SK-N-SH treated with all-trans-retinoic acid at 6 μM for 48 hours (cell line): ENCODE results near the gene STEAP2.

Experiments
- ESRRG ChIP-seq: fragments of 250-450 bp; sonication (Bioruptor Pico); IDR thresholded peaks from 2 replicates; pipeline ENCODE4 v1.6.1; 2021; ENCODE audit warnings: mild to moderate bottlenecking
- TCF4 ChIP-seq: fragments of 250-450 bp; sonication (Bioruptor Pico); IDR thresholded peaks from 2 replicates; pipeline ENCODE4 v1.8.0; 2021; ENCODE audit warnings: mild to moderate bottlenecking, moderate library complexity, borderline replicate concordance
- TOX ChIP-seq: fragments of 250-450 bp; sonication (Bioruptor Pico); IDR thresholded peaks from 2 replicates; pipeline ENCODE4 v1.8.0; 2021; ENCODE audit warnings: mild to moderate bottlenecking, moderate library complexity, borderline replicate concordance
- TF ChIP-seq, protein P1 (sequence below): fragments of 250-450 bp; sonication (Bioruptor Pico); IDR thresholded peaks from 2 replicates; pipeline ENCODE4 v1.5.1; 2020; ENCODE audit warnings: low read depth, mild to moderate bottlenecking, moderate library complexity

DNA sequence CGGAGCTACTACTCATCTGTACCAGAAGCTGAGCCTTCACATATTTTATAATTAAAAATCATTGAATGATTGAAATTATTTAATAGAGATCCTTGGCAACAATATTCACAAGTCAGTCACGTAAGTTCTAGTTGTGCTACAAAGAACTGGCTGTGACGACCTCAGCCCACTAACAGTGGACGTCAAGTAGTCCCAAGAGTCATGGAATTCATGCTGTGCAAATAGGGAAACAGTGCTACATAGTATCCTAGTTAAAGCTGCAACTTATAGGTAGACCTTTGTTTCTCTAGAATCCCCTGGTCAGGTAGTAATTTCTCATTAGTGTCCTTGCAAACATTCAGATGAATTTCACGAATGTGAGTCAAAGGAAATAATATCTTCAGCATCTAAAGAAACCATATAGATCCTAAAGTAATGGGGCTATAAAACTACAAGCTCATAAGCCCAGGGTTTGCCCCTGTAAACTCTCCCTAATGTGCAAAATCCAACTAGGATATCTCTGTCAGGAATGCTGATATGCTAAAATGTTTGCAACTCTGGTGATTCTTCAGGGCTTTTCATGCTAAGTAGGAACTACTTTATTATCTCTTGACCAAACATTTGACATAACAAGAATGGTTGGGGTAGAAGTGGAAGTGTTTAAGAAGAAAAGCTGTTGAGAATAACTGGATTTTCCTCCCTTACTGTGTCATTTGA is 64.6 kb downstream of the STEAP2 start:
- TF ChIP-seq TCF4 (CRISPR knock-in tag), result no peak
- TF ChIP-seq, protein P1, sequence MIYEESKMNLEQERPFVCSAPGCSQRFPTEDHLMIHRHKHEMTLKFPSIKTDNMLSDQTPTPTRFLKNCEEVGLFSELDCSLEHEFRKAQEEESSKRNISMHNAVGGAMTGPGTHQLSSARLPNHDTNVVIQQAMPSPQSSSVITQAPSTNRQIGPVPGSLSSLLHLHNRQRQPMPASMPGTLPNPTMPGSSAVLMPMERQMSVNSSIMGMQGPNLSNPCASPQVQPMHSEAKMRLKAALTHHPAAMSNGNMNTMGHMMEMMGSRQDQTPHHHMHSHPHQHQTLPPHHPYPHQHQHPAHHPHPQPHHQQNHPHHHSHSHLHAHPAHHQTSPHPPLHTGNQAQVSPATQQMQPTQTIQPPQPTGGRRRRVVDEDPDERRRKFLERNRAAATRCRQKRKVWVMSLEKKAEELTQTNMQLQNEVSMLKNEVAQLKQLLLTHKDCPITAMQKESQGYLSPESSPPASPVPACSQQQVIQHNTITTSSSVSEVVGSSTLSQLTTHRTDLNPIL (CRISPR knock-in tag), result no peak
- no peak for TF ChIP-seq ESRRG (CRISPR knock-in tag)
- no peak for TF ChIP-seq TOX
